ENCODE measurements around the gene LMTK2. TPM values are rescaled to one million over a fixed set of nuclear protein-coding genes. Genes with fewer than 3 reads are reported as not detected.
A peak's percentile ranks its signal among the peaks of the same experiment; 100 is the strongest.

LMTK2 gene
- polyA plus RNA-seq, 2 donors: 7.0 to 9.2 TPM

DNA sequence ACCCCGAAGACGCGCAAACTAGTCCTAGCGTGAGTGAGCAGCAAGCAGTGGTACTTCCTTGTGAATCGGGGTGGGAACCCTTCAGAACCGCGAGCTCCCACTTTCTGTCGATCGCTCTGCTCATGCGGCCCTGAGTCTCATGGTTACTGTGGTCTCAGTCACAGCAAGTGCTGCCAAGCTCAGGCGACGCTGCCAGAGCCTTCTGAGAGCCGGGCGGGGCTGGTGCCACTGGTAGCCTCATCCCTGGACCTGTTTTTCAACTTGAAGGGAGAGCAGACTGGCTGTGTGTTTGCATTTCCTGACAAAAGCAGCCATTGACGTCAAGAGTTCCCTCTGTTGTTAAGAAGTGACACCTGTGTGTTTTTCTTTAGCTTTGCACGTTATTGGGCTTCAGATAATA lies 71.7 kb downstream of the LMTK2 start:
- Histone ChIP-seq H3K27me3 (ENCODE audit: control insufficient read depth in 1 of 2, insufficient read depth in 2 of 2, low read length in 2 of 2) (no peaks in the 10 kb centered on the region), H3K9me3 (ENCODE audit: control insufficient read depth in 2 of 2, insufficient read depth in 1 of 2, low read depth in 1 of 2, low read length in 1 of 2) (no peaks in the 10 kb centered on the region), H3K4me3 (ENCODE audit: low read depth in 1 of 2, low read length in 2 of 2) (no peak overlapping the region), H3K27ac (ENCODE audit: low read depth in 2 of 2, low read length in 1 of 2) (peak overlapping the region in 1 of 2 donors; percentile 76), H3K4me1 (ENCODE audit: control insufficient read depth in 2 of 2, insufficient read depth in 2 of 2, low read length in 1 of 2) (peaks cover 0 to 2% of the 10 kb centered on the region in 2 donors), H3K36me3 (ENCODE audit: control insufficient read depth in 2 of 2, insufficient read depth in 2 of 2, low read length in 1 of 2) (peaks cover 6 to 14% of the 10 kb centered on the region in 2 donors)
- WGBS, 2 donors: 63 to 83% methylated on average over 16 of the region's 16 CpGs

DNA sequence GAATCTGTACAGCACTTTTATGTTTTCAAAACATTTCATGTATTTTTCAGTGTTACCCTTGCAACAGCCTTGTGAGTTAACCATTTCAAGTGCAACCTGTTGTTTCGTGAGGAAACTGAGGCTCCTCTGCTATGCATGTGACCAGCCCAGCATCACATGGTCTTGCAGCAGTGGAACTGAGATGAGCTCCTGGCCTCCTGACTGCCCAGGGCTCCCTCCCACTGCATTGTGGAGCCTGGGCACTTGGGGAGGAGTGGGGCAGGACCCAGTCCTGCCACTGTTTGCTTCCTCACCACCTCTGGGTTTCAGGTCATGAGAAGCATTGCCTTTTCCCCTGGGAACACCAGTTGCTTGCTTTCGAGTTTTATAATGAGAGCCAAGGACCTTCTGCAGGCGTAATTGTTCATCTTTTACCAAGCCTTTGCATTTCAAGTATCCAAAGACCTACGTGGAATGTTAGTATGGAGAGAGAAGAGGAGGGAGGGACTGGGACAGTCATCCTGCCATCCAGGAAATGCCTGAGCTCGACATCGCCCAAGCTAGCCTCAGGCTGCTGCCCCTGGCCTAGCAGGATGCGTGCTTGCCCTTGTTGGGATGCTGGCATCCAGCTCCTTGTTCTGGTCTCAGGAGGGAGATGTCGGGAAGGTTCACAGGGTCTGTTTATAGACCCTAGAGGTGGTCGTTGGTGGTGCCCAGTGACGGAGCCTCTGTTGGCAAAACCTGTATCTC lies 72.3 kb downstream of the LMTK2 start:
- peaks cover 0 to 2% of the 10 kb centered on the region in 2 donors for H3K4me1 ChIP-seq (ENCODE audit: control insufficient read depth in 2 of 2, insufficient read depth in 2 of 2, low read length in 1 of 2)
- H3K9me3 ChIP-seq (ENCODE audit: control insufficient read depth in 2 of 2, insufficient read depth in 1 of 2, low read depth in 1 of 2, low read length in 1 of 2): no peaks in the 10 kb centered on the region
- 80 to 88% methylated on average over 10 of the region's 10 CpGs for WGBS, 2 donors
- H3K27ac ChIP-seq (ENCODE audit: low read depth in 2 of 2, low read length in 1 of 2): peak overlapping the region in 1 of 2 donors; percentile 78
- no peaks in the 10 kb centered on the region for H3K27me3 ChIP-seq (ENCODE audit: control insufficient read depth in 1 of 2, insufficient read depth in 2 of 2, low read length in 2 of 2)
- H3K4me3 ChIP-seq (ENCODE audit: low read depth in 1 of 2, low read length in 2 of 2): no peak overlapping the region
- H3K36me3 ChIP-seq (ENCODE audit: control insufficient read depth in 2 of 2, insufficient read depth in 2 of 2, low read length in 1 of 2): peaks cover 6 to 14% of the 10 kb centered on the region in 2 donors

DNA sequence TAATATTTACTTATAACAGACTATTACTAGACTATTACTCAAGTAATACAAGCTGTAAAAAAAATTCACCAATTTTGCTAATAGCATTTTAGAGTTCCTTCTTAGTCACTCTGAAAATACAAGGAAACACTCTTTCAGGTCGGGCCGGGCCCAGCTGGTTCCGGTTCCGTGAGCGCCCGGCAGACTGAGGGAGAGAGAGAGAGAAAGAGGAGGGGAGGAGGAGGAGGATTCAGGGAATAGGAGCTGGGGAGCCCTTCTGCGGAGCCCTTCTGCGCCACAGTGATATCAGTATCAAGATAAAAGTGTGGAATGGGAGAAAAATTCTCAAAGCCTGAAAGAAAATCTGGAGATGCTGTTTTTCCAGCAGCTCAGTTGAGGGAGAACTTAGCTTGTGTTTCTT lies 74.1 kb downstream of the LMTK2 start:
- no peak overlapping the region for H3K27ac ChIP-seq (ENCODE audit: low read depth in 2 of 2, low read length in 1 of 2)
- no peaks in the 10 kb centered on the region for H3K27me3 ChIP-seq (ENCODE audit: control insufficient read depth in 1 of 2, insufficient read depth in 2 of 2, low read length in 2 of 2)
- H3K4me1 ChIP-seq (ENCODE audit: control insufficient read depth in 2 of 2, insufficient read depth in 2 of 2, low read length in 1 of 2): peaks cover 0 to 2% of the 10 kb centered on the region in 2 donors
- peaks cover 6 to 9% of the 10 kb centered on the region in 2 donors for H3K36me3 ChIP-seq (ENCODE audit: control insufficient read depth in 2 of 2, insufficient read depth in 2 of 2, low read length in 1 of 2)
- no peak overlapping the region for H3K4me3 ChIP-seq (ENCODE audit: low read depth in 1 of 2, low read length in 2 of 2)
- H3K9me3 ChIP-seq (ENCODE audit: control insufficient read depth in 2 of 2, insufficient read depth in 1 of 2, low read depth in 1 of 2, low read length in 1 of 2): no peaks in the 10 kb centered on the region
- 75 to 91% methylated on average over 8 of the region's 8 CpGs for WGBS, 2 donors

GRCh38 chr7:98185101-98185500 lies 78.4 kb downstream of the LMTK2 start:
- Histone ChIP-seq H3K4me1 (ENCODE audit: control insufficient read depth in 2 of 2, insufficient read depth in 2 of 2, low read length in 1 of 2) (no peaks in the 10 kb centered on the region), H3K27ac (ENCODE audit: low read depth in 2 of 2, low read length in 1 of 2) (no peak overlapping the region), H3K36me3 (ENCODE audit: control insufficient read depth in 2 of 2, insufficient read depth in 2 of 2, low read length in 1 of 2) (peaks cover 0 to 7% of the 10 kb centered on the region in 2 donors), H3K27me3 (ENCODE audit: control insufficient read depth in 1 of 2, insufficient read depth in 2 of 2, low read length in 2 of 2) (no peaks in the 10 kb centered on the region), H3K9me3 (ENCODE audit: control insufficient read depth in 2 of 2, insufficient read depth in 1 of 2, low read depth in 1 of 2, low read length in 1 of 2) (no peaks in the 10 kb centered on the region), H3K4me3 (ENCODE audit: low read depth in 1 of 2, low read length in 2 of 2) (no peak overlapping the region)
- 91 to 92% methylated on average over 7 of the region's 7 CpGs for WGBS, 2 donors

GRCh38 chr7:98186452-98187137 lies 79.9 kb downstream of the LMTK2 start:
- Histone ChIP-seq H3K4me3 (ENCODE audit: low read depth in 1 of 2, low read length in 2 of 2) (no peak overlapping the region), H3K27me3 (ENCODE audit: control insufficient read depth in 1 of 2, insufficient read depth in 2 of 2, low read length in 2 of 2) (no peaks in the 10 kb centered on the region), H3K27ac (ENCODE audit: low read depth in 2 of 2, low read length in 1 of 2) (peak overlapping the region in 1 of 2 donors; percentile 15), H3K36me3 (ENCODE audit: control insufficient read depth in 2 of 2, insufficient read depth in 2 of 2, low read length in 1 of 2) (peaks cover 0 to 9% of the 10 kb centered on the region in 2 donors), H3K9me3 (ENCODE audit: control insufficient read depth in 2 of 2, insufficient read depth in 1 of 2, low read depth in 1 of 2, low read length in 1 of 2) (no peaks in the 10 kb centered on the region), H3K4me1 (ENCODE audit: control insufficient read depth in 2 of 2, insufficient read depth in 2 of 2, low read length in 1 of 2) (no peaks in the 10 kb centered on the region)
- WGBS, 2 donors: 68 to 73% methylated on average over 9 of the region's 9 CpGs

GRCh38 chr7:98187138-98187502 lies 80.5 kb downstream of the LMTK2 start:
- Histone ChIP-seq H3K4me1 (ENCODE audit: control insufficient read depth in 2 of 2, insufficient read depth in 2 of 2, low read length in 1 of 2) (no peaks in the 10 kb centered on the region), H3K27ac (ENCODE audit: low read depth in 2 of 2, low read length in 1 of 2) (no peak overlapping the region), H3K27me3 (ENCODE audit: control insufficient read depth in 1 of 2, insufficient read depth in 2 of 2, low read length in 2 of 2) (no peaks in the 10 kb centered on the region), H3K36me3 (ENCODE audit: control insufficient read depth in 2 of 2, insufficient read depth in 2 of 2, low read length in 1 of 2) (peaks cover 3 to 14% of the 10 kb centered on the region in 2 donors), H3K9me3 (ENCODE audit: control insufficient read depth in 2 of 2, insufficient read depth in 1 of 2, low read depth in 1 of 2, low read length in 1 of 2) (no peaks in the 10 kb centered on the region), H3K4me3 (ENCODE audit: low read depth in 1 of 2, low read length in 2 of 2) (no peak overlapping the region)
- 40 to 48% methylated on average over 1 of the region's 1 CpG for WGBS, 2 donors

DNA sequence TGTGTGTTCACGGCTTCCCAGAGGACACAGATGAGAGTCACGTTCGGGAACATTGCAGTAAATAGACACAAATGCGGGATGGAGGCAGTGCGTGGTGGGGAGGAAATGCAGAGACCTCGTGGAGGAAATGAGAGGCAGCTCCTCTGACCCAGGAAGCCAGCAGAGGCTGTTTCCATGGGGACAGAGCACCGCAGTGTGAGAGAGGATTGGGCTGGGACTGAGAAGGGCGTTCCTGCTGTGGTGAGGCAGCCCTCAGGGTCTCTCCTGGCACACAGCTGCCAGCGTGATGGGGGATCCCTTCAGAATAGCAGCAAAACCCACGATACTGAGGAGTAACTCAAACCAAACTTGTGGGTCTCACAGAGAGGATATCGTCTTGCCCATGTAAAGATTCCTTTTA lies 82.9 kb downstream of the LMTK2 start:
- Histone ChIP-seq H3K27ac (ENCODE audit: low read depth in 2 of 2, low read length in 1 of 2) (no peak overlapping the region), H3K4me1 (ENCODE audit: control insufficient read depth in 2 of 2, insufficient read depth in 2 of 2, low read length in 1 of 2) (no peaks in the 10 kb centered on the region), H3K27me3 (ENCODE audit: control insufficient read depth in 1 of 2, insufficient read depth in 2 of 2, low read length in 2 of 2) (no peaks in the 10 kb centered on the region), H3K4me3 (ENCODE audit: low read depth in 1 of 2, low read length in 2 of 2) (no peak overlapping the region), H3K36me3 (ENCODE audit: control insufficient read depth in 2 of 2, insufficient read depth in 2 of 2, low read length in 1 of 2) (peaks cover 9 to 28% of the 10 kb centered on the region in 2 donors), H3K9me3 (ENCODE audit: control insufficient read depth in 2 of 2, insufficient read depth in 1 of 2, low read depth in 1 of 2, low read length in 1 of 2) (no peaks in the 10 kb centered on the region)
- 93 to 95% methylated on average over 11 of the region's 11 CpGs for WGBS, 2 donors

GRCh38 chr7:98191668-98192431 lies 85.2 kb downstream of the LMTK2 start:
- Histone ChIP-seq H3K27ac (ENCODE audit: low read depth in 2 of 2, low read length in 1 of 2) (no peak overlapping the region), H3K4me3 (ENCODE audit: low read depth in 1 of 2, low read length in 2 of 2) (no peak overlapping the region), H3K27me3 (ENCODE audit: control insufficient read depth in 1 of 2, insufficient read depth in 2 of 2, low read length in 2 of 2) (no peaks in the 10 kb centered on the region), H3K4me1 (ENCODE audit: control insufficient read depth in 2 of 2, insufficient read depth in 2 of 2, low read length in 1 of 2) (no peaks in the 10 kb centered on the region), H3K36me3 (ENCODE audit: control insufficient read depth in 2 of 2, insufficient read depth in 2 of 2, low read length in 1 of 2) (peaks cover 15 to 45% of the 10 kb centered on the region in 2 donors), H3K9me3 (ENCODE audit: control insufficient read depth in 2 of 2, insufficient read depth in 1 of 2, low read depth in 1 of 2, low read length in 1 of 2) (no peaks in the 10 kb centered on the region)
- WGBS, 2 donors: 96 to 97% methylated on average over 32 of the region's 32 CpGs

DNA sequence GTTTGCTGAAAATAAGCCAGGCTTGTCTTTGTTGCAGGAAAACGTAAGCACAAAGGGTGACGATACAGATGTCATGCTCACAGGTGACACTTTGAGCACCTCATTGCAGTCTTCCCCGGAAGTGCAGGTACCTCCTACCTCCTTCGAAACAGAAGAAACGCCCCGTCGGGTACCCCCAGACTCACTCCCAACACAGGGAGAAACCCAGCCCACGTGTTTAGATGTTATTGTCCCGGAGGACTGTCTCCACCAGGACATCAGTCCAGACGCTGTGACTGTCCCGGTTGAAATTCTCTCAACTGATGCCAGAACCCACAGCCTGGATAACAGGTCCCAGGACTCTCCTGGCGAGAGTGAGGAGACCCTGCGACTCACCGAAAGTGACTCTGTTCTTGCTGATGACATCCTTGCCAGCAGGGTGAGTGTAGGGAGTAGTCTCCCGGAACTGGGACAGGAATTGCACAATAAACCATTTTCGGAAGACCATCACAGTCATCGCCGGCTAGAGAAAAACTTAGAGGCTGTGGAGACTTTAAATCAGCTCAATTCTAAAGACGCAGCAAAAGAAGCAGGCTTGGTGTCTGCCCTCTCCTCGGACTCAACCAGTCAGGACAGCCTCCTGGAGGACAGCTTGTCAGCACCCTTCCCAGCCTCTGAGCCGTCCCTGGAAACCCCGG lies 86.3 kb downstream of the LMTK2 start:
- H3K27ac ChIP-seq (ENCODE audit: low read depth in 2 of 2, low read length in 1 of 2): no peak overlapping the region
- H3K4me1 ChIP-seq (ENCODE audit: control insufficient read depth in 2 of 2, insufficient read depth in 2 of 2, low read length in 1 of 2): no peaks in the 10 kb centered on the region
- H3K36me3 ChIP-seq (ENCODE audit: control insufficient read depth in 2 of 2, insufficient read depth in 2 of 2, low read length in 1 of 2): peaks cover 15 to 50% of the 10 kb centered on the region in 2 donors
- no peaks in the 10 kb centered on the region for H3K27me3 ChIP-seq (ENCODE audit: control insufficient read depth in 1 of 2, insufficient read depth in 2 of 2, low read length in 2 of 2)
- 91 to 95% methylated on average over 22 of the region's 22 CpGs for WGBS, 2 donors
- no peaks in the 10 kb centered on the region for H3K9me3 ChIP-seq (ENCODE audit: control insufficient read depth in 2 of 2, insufficient read depth in 1 of 2, low read depth in 1 of 2, low read length in 1 of 2)
- no peak overlapping the region for H3K4me3 ChIP-seq (ENCODE audit: low read depth in 1 of 2, low read length in 2 of 2)

Measured in esophagus (tissue), 2 donors.